Cerebellar cortex (tissue), 1 donor: ENCODE measurements around the gene KIRREL3.
A peak's percentile ranks its signal among the peaks of the same experiment; 100 is the strongest.

ENCODE experiments used
- DNase-seq: peaks from one replicate; pipeline ENCODE4 v3.0.0-alpha.2; 2015; ENCODE audit warnings: low spot score

The KIRREL3 gene

DNA sequence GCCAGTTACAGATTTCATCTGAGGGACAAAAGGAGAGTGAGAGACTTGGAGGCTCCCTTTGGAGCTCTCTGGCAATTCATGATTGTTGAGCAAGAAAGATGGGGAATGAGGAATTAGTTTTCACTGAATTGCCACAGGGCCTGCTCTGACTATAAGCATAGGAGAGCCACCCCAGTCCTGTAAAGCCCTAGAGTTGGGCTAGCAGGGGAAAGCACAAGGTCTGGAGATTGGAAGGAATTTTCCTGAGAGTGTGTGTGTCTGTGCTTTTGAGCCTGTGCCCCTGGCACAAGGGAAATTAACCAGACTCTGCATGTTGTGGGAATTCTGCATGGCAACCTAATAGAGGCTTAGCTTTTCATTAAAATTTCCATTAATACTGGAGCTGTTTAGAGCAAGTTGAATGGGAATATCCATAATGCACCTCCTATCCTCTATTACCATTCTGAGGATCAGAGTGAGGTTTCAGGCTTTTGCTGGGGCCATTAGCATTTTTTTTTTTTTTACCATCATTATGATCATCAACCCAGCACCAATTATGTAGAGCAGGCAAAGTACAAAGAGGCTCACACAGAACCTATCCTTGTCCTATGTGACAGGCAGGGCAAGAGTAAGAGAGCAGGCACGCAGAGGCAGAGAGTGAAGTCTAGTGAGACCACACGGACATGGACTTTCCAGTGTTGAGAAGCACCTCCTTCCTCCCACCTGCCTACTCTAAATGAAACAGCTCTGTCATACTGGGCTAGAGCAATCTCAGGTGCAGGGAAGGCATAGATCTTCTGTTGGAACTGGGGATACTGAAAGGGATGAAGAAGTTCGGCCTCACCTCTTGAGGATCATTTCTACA is 336.6 kb downstream of the KIRREL3 start:
- no peak for DNase-seq

DNA sequence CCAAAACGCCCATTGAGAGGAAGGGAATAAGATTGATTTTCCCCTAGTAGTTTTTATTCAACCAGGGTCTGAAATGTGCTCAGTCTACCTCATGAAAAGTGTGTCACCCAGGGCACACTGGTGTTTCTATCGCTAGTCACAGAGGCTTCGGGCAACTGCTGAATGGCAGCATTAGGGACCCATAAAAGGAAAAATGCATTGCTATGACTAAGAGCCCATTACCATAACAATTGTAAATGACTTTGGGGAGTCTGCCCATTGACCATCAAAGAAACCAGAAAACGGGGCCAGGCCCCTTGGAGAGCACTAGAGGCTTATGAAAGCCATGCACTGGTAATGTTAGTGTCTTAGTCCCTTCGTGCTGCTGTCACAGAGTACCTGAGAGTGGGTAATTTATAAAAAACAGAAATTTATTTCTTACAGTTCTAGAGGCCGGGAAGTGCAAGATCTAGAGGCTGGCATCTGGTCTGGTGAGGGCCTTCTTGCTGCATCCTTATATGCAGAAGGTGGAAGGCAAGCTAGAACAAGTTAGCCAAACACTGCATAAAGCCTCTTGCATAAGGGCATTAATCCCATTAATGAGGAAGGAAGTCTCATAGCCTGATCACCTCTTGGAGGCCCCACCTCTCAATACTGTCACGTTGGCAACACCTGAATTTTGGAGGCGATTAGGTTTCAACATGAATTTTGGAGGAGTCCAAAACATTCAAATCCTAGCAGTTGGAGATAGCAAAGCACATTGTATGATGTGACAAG is 338.4 kb downstream of the KIRREL3 start:
- no peak for DNase-seq

DNA sequence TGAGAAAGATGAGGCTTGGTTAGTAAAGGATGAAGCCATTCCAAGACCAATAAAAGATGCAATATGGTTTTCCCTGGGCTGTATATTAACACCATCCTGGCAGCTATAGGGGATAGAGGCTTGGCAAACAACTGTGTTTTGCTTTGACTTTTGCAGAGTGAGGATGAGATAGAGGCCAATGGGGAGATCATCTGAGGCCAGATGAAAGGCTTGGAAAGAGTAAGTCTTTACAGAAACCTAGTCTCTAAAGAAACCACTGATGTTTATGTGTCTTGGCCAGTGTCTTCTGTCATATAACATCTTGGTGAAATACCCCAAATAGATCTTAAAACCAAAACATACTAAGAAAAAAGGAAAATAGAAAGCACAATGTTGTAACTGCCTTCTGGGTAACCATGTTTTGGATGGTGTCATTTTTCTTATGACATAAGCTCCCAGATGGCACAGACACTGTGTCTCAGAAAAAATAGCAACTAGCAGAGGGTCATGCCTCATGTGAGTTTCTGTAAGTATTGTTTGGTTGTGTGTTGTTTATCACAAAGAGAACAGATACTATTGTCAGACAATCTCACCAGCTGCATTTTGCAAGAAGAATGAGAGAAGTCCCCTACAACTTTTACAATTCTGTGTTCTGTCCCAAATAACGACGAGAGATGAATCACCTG is 339.7 kb downstream of the KIRREL3 start:
- no peak for DNase-seq

DNA sequence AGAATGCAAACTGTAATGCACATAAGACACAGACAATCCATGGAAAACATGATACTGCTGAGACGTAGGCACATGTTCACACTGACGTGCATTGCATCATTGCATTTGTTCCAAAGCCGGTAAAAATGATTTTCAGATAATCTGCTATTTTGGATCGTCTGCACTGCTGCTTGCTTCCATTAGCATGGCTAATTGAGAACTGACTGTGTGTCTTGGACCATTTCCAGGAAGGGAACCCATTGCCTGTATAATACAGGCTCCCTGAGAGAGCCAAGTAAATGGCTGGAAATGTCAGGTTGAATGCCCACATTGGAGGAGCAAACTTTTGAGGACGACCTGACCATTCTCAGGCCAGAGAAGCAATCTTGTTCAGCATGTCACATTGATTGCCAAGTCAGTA is 340.2 kb downstream of the KIRREL3 start:
- no peak for DNase-seq

DNA sequence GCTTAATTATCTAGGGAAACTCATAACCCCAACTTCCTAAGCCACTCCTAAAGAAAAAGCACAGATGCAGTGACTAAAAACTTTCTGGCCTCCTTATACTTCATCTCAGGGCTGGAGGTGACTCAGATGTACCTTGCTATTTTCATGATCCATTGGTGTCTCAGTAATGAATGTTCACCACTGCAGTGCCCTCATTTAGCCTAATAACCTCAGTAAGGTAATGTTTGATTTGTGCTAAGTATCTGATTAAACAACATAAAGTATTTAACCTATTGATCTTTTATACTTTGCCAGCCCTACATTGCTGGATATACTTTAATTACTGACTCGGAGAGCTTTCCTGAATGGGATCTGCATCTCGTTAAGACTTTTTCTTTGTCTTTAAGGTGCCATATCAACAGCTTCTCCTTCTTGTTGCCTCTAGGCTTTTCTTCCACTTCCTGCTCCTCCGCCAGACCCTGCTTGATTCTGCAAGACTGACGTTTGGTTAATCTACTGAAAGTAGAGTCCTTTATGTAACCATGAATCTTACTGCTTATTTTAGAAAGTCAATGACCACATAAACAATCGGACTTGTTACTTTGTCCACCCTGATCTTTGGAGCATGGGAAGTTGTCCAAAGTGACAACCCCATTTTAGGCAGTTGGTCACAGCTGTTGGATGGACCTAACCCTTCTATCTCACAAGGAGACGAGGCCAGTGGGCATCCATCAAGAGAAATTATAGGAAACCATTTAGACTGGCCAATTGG is 342.1 kb downstream of the KIRREL3 start:
- no peak for DNase-seq

DNA sequence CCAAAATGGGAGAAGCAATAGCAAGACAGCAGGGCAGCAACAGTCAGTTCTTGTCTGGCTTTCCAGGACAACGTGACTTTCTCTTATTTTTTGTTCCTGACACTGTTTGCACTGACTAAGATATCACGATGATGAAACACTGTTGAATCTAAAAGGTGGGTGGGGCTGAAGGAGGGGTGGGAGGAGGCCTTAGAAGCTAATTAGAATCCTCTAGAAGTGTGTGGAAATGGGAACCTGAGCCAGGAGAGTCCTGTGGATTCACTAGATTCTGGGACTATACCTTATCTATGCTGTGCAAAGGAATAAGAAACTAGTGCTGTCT is 344.8 kb downstream of the KIRREL3 start:
- no peak for DNase-seq

DNA sequence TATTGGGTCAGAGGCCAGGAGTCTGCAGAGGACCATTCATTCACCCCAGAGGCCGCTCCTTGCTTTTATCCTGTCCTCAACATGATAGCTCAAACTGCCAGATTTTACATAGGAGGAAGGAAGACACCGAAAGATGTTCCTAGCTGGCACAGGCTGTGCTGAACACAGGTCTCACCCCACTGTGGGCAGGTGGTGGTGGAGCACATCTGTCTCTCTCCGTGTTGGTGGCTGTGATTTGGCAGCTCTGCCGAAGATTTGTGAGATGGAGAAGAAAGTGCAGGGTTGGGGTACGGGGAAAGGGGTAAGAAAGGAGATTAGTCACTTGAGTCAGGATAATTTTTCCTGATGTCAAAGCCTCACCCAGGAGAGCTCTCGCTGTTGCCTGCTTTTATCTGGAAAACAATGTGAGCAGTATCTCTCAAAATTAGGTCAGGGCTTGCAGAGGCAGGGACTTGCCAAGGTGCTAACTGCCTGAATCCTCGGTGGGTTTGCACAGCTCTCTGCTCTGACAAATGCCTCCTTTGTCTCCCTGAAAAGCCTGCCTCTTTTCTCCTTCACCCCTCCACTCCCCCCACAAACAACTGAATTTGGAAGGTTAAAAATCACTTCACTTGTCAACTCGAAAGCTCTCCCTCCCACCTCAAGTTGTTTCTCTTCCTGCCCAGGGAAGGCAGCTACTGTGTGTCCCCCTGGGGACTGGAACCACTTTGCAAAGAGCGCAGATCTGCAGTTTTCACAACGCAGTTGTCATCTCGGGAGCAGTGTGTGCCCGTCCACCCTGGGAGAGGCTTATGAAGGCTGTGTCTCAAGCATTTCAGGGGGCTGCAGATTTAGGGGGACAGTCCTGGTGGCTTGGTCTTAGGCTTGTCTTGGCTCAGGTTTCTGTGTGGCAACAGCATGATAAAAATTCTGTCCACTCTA is 345.4 kb downstream of the KIRREL3 start:
- DNase-seq = peak; percentile 70

DNA sequence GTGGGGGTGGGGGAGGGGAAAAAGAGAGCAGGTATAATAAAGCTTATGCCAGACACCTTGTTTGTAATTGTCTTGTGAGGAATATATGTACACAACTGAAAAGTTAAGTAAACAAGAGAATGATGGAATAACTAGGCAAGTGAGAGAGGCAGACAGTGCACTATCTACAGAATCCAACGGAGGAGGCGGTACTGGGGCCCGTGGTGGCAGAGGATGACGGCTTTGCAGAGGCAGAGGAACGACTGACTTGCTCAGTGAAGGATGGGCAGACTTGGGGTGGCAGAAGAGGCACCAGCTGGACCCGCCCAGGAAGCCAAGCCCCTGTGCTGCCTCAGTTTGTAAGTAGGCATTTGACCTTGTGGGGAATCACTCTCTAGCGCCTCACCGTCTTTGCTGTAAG is 347.5 kb downstream of the KIRREL3 start:
- DNase-seq = no peak

DNA sequence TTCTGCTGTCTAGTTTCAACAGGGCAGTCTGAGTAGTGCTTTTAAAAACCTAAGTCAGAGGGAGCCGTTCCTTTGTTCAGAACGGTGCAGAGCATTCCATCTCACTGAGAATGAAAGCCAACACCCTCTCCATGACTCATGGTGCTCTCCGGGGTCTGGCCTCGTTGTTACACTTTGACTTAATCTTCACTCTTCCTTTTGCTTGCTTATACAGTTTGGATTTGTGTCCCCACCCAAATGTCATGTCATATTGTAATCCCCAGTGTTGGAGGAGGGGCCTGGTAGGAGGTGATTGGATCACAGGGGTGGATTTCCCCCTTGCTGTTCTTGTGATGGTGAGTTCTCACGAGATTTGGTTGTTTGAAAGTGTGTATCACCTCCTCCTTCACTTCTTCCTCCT is 352.8 kb downstream of the KIRREL3 start:
- DNase-seq = no peak

DNA sequence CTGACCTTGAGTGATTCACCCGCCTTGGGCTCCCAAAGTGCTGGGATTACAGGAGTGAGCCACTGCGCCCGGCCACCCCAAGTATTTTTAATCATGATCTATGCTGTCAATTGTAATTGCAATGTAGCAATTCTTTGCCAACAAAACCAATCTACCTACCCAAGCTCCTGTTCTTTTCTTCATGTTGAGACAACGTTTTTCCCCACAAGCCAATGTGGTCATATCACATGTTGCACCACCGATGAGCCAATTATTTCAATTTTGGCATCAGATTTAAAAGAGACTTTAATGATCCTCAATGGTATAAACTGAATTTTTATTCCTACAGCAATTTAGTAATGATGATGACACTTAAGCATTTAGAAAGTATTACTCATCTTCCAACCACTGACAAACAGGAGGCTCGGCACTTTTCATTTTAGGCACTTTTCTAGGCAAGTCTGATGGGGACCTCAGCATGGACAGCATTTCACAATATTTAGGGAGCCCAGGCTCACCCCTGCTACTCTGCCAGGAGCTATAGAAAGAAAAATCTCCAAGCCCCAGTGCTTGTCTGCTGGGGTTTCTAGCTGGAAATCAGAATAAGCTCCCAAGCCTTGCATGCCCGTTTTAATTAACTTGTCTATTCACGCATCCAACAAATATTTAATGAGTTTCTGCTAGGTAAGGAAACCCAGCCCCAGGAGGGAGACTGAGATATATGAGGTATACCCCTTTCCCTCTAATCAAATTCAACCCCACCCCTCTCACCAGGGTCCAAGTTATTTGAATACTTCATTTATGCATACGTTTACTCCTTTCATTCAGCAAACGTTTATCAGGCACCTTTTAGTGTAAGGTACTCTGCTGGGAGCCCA is 353.6 kb downstream of the KIRREL3 start:
- DNase-seq = no peak

DNA sequence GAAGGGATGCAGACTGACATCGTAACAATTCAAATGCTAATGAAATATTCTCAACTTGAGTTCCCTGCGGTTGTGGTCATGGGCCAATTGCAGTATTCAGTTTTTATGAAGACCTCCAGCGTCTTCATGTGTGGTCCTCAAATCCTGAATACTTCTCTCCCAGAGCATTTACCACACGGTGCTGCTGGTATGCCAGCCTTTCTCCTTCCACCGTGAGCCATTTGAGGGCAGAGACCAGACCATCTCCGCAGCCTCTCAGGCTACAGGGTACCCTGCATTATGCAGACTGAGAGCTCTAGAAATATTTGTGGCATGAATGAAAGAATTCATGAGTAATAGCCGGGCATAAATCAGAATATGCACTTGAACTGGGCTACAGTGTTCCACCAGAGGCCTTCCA is 355.4 kb downstream of the KIRREL3 start:
- DNase-seq = no peak

DNA sequence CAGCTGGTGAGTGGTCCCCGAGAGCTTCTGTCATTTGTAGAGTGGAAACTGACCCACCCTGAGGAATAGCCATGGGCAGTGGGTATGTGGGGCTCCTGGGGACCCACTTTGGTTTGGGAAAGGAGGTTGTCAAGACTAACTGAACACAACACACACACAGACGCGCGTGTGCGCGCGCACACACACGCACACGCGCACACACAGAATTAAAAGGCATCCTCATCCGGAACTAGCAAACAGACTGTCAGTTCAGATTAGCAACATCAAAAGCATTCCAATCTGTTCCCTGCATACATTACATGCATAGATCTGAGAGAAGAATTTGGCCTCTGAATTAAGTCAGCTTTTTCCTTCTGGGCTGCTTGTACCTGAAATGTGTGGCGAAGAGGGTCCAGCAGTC is 360.4 kb downstream of the KIRREL3 start:
- no peak for DNase-seq

DNA sequence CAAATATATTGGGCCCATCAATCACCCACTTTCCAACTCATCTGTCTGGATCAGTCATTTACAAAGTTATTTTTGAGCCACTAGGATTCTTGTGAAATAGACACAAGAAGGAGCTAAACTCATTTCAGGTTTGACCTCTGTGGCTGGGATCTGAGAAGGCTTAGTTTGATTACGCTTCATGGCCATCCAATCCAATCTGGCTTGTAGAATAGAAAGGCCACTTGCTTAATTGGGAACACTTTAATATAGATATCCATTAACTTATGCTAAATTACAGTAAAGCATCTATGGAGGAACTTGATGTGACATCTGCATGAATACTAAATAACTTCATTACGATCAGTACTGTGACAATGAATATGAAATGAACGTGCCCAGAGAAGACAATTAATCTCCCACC is 360.9 kb downstream of the KIRREL3 start:
- DNase-seq = no peak

DNA sequence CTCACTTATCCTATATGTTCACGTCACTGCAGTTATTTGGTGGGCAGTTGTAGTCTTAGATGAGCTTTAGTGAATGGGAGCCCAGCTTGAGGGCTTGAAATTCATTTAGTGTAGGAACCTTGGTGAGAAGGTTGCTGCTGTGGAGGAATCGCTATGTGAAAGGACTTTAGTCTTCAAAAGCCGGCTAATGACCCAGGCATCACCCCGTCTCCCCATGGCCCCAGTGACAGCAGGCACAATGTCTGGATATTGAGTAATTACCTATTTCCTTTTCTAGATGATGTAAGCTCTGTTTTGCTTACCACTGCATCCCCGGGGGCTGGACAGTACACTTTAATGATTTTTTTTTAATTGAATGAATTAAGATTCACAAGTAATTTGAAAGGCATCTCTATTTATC is 361.9 kb downstream of the KIRREL3 start:
- DNase-seq = no peak

DNA sequence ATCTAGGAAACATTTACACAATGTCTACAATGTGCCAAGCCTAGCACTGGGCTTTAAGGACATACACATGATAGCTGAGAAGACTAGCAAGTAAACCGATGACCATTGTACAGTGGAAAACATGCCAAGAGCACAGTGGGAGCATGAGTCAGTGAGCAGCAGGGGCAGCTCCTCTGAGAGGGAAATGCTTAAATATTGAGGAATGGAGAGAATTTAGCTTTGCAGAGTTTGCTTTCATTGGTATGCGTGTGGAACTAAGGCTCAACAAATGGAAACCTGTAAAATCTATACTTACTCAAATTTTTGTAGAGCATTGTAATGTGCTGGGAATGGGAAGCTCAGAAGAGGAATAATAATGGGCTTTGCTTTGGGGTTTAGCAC is 362.8 kb downstream of the KIRREL3 start:
- peak; percentile 34 for DNase-seq

DNA sequence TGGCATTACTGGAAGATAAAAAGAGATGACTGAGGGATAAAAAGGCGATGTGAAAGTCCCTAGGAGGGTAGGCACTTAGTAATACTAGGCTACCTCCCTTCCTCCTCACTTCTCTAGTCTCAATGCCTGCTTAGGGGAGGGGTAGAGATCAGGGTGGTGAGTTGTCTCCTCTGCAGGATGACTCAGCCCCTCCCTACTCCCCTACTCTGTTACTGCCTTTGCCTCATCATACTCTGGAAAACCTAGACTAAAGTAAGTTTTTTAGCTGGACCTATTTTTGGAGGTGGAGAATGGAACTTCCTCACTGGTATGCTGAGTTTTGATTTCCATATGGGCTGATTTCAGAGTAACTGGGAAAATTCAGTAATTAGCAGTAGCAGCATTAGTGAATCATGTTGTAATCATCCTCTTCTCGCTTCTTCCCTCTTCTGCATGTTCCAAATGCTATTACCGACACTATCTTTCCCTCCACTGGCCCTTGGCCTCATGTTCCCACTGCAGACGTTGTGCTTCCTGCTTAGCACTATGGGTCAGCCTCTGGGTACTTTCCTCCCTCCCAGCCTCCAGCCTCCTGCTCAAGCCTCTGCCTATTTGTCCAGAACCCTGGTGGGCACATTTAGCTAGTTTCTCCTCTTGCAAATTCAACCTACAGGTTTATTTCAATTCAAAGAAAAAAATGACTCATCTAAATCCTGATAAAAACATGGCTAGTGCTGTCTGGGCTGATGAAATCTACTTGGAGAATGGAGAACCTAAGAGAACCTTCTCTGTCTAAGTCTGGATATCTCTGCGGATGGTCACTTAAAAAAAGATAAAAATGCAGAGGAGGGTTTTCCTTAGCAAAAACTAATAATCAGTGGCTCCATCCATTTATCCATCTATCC is 363.4 kb downstream of the KIRREL3 start:
- no peak for DNase-seq

DNA sequence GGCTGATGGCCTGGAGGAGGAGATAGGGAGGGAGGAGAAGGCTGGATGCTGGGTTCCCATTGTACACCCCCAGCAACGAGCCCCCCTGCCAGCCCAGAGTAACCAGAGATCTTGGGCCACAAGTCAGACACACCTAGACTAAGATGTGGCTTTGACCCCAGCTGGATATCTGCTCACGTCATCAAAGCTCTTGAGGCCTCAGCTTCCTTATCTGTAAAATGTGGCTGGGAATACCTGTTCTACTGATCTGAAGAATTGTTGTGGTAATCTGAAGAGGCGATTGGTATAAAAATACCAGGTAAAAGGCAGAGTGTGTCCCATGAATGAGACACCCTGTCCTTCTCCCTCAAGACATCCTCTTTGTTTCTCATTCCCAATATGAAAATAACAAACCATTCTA is 365.1 kb downstream of the KIRREL3 start:
- no peak for DNase-seq

DNA sequence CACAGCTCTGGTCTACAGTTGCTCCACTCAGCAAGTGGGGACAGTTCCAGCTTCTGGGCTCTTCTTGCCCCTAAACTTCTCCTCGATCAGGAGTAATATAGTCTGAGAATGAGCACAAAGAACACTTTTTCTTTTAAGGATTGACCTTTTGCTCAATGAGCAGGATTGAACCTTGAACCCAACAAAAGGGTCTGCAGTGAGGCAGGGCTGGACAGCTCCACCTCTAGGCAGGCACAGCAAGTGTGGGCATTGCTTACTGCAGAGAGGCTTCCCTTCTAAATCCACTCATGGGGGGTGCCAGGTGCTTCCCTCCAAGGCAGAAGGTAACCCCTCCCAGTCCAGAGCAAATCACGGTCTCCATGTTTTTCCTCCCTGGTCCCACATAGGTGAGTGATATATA is 365.6 kb downstream of the KIRREL3 start:
- DNase-seq = no peak

DNA sequence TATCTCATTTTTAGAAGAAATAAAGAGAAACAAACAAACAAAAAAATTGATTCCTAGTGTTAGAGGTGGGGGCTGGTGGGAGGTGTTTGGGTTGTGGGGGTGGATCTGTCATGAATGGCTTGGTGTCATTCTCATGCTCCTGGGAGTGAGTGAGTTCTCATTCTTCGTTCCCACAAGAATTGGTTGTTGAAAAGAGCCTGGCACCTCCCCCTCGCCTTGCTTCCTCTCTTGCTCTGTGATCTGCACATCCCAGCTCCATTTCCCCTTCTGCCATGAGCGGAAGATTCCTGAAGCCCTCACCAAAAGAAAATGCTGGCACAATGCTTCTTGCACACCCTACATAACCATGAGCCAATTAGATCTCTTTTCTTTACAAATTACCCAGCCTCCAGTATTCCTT is 367.2 kb downstream of the KIRREL3 start:
- no peak for DNase-seq
